Measurements from ENCODE around the gene GPR39.

Gene GPR39

DNA sequence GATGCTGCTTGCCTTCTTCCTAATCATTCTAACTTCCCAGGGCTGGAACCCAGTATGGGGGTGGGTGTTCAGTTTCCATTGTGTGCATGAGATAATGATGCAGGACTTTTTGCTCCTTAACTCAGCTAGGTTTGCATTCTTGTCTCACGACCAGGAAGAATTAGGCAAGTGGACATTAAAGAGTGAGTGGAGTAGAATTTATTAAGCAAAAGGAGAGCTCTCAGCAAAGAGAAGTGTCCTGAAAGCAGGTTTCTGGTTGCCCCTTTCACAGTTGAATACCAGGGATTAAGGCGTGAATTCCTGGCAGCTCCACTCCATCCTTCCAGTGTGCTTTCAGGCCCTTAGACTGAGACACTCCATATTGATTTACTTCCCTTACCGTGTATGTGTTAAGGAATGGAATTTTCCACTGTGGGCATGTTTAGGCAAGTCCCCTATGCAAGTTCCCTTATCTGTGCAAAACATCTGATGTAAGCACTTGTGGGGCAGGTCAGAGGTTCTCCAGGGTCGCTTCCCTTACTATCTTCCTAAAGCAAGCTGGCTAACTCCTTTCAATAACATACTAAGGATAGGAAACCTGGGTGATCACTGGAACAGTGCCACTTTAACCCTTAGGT, 126.5 kb downstream of the GPR39 start:
- TF ChIP-seq, protein P1, sequence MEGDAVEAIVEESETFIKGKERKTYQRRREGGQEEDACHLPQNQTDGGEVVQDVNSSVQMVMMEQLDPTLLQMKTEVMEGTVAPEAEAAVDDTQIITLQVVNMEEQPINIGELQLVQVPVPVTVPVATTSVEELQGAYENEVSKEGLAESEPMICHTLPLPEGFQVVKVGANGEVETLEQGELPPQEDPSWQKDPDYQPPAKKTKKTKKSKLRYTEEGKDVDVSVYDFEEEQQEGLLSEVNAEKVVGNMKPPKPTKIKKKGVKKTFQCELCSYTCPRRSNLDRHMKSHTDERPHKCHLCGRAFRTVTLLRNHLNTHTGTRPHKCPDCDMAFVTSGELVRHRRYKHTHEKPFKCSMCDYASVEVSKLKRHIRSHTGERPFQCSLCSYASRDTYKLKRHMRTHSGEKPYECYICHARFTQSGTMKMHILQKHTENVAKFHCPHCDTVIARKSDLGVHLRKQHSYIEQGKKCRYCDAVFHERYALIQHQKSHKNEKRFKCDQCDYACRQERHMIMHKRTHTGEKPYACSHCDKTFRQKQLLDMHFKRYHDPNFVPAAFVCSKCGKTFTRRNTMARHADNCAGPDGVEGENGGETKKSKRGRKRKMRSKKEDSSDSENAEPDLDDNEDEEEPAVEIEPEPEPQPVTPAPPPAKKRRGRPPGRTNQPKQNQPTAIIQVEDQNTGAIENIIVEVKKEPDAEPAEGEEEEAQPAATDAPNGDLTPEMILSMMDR (IDR thresholded peaks at IDR 0.05) = no peak

DNA sequence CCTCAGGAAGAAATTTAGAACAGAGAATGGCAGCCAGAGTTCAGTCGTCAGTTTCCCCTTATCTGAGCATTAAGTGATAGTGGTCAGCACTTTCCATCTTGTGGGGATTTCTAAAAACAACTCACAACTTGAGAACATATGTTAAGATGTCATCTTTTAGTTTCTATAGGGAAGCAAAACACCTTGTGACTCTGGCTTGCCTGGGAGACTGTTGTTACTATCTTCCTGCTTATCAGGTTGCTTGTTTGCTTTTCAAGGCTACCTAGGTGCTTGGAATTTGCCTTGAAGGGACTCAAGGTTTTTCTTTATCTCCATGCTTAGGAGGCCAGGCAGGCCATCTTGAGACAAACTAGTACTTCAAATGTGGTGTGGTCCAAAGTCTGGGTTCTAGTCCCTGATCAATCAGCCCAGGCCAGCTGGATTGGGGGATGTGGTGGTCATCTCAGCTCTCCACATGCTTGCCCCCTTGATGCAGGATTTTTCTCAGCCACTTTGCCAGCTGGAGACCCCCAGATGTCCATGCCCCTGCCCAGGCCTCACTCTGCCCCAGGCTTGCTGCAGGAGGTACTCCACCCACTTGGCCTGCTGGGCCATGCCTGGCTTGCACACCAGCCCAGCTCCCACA, 127.5 kb downstream of the GPR39 start:
- TF ChIP-seq, protein P1 (IDR thresholded peaks at IDR 0.05) = no peak

DNA sequence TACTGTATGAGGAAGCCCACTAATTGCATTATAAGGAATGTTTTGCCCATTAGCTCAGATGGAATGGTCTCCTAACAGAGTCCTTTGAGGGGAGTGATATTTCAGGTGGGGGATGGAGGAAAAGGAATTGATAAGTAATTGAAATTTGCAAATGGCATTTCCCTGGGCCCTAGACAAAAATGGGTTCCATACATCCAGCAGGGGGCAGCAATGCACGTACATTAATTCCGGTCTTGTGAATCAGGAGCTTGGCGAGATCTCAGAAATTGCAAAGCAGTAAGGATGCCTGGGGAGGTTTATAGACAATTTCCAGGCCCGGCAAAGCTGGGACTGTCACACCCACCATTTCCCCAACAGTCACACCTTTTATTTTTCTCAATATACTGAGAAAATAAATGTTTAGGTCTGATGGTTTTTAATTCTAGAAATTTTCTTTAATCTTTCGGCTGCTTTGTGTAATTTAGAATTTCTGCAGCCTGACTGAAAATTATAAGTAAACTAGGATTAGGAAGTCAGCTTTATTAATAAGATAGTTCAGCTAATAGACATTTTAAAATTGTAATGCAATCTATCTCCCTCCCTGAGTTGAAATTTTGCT, 130.6 kb downstream of the GPR39 start:
- TF ChIP-seq, protein P1 (IDR thresholded peaks at IDR 0.05) = peak; percentile 57

DNA sequence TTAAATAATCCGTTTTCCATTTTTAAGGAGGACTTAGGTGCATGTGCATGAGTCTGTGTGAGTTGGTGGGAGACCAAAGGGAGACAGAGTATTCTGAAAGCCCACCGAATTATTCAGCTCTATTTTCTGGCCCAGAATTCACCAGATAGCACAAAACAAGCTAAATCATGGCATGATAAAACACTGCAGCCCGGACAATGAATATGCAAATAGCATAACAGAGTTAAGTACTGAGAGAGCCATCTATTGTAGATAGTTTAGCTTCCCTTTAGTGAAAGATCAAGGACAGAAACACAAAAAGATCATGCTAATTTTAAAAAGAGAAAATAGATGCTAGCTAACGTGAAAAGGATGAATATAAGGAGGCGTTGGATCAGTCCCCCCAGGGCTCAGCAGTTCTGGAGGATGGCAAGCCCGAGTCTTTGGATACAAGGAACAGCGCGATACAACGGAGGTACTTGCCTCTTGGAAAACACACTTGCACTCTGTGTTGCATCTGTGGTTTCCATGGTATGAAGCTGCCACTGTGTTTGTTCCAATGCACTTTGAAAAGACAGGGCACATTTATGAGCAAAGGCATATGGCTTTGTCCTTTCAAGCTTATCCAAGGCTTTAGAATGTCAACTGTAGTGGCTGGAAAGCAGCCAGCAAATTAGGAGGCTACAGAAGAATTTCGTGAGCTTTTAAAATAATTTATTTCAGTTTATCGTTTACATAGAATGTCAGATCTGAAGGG, 133.5 kb downstream of the GPR39 start:
- TF ChIP-seq, protein P1 (IDR thresholded peaks at IDR 0.05) = no peak

DNA sequence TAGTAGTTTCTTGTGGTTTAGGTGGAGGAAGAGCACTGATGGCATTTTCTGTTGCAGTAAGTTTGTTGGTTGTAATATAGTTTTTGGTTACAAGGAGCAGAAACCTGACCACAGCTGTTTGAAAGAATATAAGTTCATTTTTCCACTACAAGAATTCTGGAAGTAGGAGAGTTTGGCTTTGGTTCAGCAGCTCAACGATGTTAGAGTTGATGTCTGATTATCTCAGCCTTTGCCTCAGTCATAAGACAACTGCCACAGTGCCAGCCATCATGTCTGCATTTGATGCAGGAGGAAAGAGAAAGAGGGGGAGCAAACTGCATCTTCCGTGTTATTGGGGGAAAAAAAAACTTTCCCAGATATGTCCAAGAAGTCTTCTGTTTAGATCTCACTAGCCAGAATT, 134.3 kb downstream of the GPR39 start:
- TF ChIP-seq, protein P1 (IDR thresholded peaks at IDR 0.05) = no peak

DNA sequence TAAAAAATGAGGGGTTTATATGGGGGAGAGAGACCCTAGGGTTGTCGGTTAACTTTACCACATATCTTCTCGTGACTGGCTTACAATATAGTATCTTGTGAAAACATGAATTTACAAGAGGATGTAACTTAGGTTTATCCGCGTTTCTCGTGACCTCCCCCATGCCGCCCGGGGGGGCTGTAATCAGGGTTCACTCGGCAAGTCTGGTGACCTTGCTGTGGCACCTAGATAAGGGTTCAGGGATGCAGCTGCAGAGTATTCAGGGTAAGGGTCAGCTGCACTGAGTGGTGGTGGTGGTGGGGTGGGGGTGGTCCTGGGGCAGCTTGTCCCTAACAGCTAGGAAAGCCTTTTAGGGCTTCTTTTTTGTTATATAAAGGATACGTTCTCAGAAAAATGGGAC, 141.1 kb downstream of the GPR39 start:
- TF ChIP-seq, protein P1 (IDR thresholded peaks at IDR 0.05) = no peak

DNA sequence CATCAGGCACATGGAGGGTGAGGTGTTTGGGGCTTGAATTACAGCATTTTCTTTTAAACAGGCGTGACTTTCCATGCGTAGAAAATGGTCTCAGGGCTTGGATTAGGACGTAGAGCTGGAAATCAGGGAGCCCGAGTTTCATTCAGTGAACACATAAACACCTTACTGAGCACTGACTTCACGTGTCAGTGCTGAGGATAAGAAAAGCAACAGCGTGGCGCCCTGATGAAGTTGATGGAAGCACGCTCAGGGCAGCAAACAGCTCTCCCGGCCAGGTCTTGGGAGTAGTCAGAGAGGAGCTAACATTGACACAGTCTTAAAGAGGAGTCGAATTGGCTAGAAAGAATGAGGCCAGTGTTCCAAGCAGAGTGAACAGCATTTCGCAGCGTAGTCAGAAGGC, 142.7 kb downstream of the GPR39 start:
- TF ChIP-seq, protein P1 (IDR thresholded peaks at IDR 0.05) = no peak

Measured in LNCAP (cell line).